GM06990 (cell line): ENCODE measurements around the gene ERVW-1.

Source experiments
- DNase-seq: peaks from one replicate; pipeline ENCODE4 v3.0.0-alpha.2; 2011; ENCODE audit not compliant: insufficient read length; ENCODE audit errors: extremely low read depth
- H3K27me3 ChIP-seq: replicated peaks from 2 replicates; pipeline ENCODE4 v1.6.0; 2011; ENCODE audit warnings: low read length; ENCODE audit not compliant: control insufficient read depth, insufficient read depth
- H3K36me3 ChIP-seq: 2 replicates; pipeline ENCODE4 v1.5.1; 2011; ENCODE audit warnings: low read length; ENCODE audit not compliant: control insufficient read depth, insufficient read depth
- H3K4me3 ChIP-seq: replicated peaks from 2 replicates; pipeline ENCODE4 v1.5.1; 2011; ENCODE audit warnings: low read depth, mild to moderate bottlenecking, control low read depth, low read length
- TF ChIP-seq, protein P1 (sequence below): IDR thresholded peaks from 2 replicates; pipeline ENCODE4 v1.5.1; 2011; ENCODE audit warnings: low read length, control low read depth, mild to moderate bottlenecking, inconsistent platforms; ENCODE audit not compliant: insufficient read depth, poor library complexity, severe bottlenecking

ERVW-1 gene

DNA sequence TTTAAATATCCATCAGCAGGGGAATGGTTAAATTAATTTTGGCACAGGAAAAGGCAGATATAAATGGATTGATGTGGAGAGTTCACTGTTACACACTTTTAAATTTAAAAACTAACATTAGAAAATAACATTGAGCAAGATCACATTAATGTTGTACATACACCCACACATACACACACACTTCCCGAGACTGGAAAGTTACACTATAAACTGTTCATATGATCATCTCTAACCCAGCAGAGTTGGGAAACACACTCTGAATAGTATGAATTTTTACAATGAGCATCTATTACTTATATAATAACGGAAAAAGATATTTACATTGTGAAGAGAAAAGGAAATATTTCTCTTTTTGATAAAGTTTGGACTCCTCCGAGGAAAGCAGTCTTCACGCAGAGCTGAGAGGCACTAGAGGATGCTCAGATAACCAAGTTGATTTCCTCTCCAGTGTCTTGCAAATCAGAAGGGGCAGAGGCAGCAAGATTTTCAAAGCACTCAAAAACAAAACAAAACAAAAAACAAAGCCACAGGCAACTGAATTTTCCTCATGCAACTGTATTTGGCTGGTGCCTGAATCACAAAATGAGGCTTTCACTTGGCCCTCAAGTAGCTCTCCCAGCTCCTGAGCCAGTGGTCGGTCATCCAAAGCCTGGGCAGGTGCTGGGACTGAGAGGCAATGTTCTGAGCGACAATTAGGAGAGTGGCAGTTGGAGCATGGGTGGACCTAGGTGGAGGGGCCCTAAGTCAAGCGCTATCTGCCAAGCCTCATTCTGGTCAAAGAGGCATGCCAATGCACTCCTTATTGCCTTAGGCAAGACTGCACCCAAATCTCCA lies 40.9 kb downstream of the ERVW-1 start:
- no peak for DNase-seq

DNA sequence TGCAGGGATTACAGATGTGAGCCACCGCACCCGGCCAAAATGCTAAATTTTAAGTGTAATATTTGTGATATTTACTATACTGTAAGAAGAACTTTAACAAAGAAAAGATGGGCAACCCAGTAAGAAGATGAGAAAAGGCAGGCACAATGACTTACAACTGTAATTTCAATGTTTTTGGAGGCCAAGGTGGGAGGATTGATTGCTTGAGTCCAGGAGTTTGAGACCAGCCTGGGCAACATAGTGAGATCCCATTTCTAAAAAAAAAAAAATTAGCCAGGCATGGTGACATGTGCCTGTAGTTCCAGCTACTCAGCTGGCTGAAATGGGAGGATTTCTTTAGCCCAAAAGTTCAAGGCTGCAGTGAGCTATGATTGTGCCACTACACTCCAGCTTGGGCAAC lies 42.2 kb downstream of the ERVW-1 start:
- no peak for DNase-seq
- TF ChIP-seq, protein P1, sequence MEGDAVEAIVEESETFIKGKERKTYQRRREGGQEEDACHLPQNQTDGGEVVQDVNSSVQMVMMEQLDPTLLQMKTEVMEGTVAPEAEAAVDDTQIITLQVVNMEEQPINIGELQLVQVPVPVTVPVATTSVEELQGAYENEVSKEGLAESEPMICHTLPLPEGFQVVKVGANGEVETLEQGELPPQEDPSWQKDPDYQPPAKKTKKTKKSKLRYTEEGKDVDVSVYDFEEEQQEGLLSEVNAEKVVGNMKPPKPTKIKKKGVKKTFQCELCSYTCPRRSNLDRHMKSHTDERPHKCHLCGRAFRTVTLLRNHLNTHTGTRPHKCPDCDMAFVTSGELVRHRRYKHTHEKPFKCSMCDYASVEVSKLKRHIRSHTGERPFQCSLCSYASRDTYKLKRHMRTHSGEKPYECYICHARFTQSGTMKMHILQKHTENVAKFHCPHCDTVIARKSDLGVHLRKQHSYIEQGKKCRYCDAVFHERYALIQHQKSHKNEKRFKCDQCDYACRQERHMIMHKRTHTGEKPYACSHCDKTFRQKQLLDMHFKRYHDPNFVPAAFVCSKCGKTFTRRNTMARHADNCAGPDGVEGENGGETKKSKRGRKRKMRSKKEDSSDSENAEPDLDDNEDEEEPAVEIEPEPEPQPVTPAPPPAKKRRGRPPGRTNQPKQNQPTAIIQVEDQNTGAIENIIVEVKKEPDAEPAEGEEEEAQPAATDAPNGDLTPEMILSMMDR = no peak
- Histone ChIP-seq H3K36me3 (no peaks in the 10 kb centered on the region), H3K27me3 (no peaks in the 10 kb centered on the region), H3K4me3 (no peak overlapping the region)

More for the DNA sequence above, 40.9 kb downstream of the ERVW-1 start:
- TF ChIP-seq, protein P1 = no peak
- no peak overlapping the region for H3K4me3 ChIP-seq
- no peaks in the 10 kb centered on the region for H3K36me3 ChIP-seq
- H3K27me3 ChIP-seq = no peaks in the 10 kb centered on the region

DNA sequence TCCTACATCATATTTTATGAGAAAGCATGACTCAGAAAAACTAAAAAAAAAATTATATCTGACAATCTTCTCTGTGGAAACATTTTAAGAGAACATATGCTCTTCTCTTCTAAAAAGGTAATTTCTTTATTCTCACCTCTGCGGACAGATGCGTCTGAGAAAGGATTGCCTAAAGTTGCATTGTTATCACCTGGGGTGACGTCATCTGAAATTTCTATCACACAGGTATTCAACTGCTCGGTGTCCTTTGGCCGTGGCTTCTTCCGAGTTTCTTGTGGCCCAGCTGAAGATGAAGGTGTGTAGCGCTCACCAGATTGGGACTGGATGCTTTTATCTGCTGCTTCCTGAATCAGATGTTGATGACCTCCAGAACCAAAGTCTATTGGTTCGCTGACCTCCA lies 44.7 kb downstream of the ERVW-1 start:
- no peak overlapping the region for H3K4me3 ChIP-seq
- no peaks in the 10 kb centered on the region for H3K27me3 ChIP-seq
- no peak for DNase-seq
- TF ChIP-seq, protein P1 = no peak
- H3K36me3 ChIP-seq = no peaks in the 10 kb centered on the region

DNA sequence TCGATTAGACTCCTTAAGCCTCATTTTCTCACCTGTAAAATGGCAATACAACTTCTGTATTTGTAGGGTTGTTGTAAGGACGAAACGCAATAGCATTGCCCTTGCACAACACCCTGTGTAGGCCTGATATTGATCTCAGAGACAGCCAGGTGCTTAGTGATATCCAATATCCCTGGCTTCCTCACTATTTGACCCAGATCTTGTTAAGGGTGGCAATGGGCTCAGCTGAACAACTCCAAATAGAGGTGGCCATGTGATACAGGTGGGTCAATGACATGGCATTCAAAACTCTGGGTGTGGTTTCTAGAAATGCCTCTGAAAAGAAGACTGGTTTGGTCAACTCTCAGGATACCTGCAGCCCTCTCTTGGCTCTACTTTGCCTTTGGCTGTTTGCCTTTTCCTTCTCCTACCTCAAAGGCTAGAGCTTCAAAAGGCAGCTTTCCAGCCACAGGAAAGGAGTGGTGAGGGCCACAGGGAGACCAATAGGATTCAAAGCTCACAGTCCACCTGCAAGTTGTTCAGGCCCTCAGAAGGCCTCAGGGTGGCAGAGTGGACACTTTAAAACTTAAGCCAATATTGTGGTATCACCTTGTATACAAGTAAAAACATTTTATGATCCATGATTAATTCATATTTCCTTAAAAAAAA lies 45.3 kb downstream of the ERVW-1 start:
- TF ChIP-seq, protein P1 = no peak
- Histone ChIP-seq H3K36me3 (no peaks in the 10 kb centered on the region), H3K27me3 (no peaks in the 10 kb centered on the region), H3K4me3 (no peak overlapping the region)
- no peak for DNase-seq

DNA sequence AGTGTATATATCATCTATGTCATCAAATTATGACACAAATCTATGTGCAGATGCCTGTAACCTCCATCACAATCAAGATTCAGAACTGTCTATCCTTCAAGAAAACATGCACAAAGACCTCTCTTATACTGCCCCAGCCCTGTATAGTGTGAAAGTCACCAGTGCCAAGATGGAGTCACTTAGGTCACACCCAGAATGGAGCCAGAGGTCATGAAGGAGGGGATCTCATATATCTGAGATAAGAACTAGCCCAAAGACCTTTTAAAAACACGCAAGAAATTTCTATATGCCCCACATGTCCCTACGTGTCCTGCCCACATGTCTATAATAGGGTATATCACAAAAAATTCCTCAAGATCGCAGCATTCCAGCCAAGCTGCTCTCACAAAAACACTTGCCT lies 50.6 kb downstream of the ERVW-1 start:
- H3K36me3 ChIP-seq = no peaks in the 10 kb centered on the region
- TF ChIP-seq, protein P1 = no peak
- H3K27me3 ChIP-seq = no peaks in the 10 kb centered on the region
- no peak for DNase-seq
- no peak overlapping the region for H3K4me3 ChIP-seq
